ENCODE results near the gene PLCL1.
A peak's percentile ranks its signal among the peaks of the same experiment; 100 is the strongest.

The PLCL1 gene

GRCh38 chr2:197885126-197885525 is 80.7 kb downstream of the PLCL1 start:
- DNase-seq = no peak

GRCh38 chr2:197885587-197885986 is 81.2 kb downstream of the PLCL1 start:
- DNase-seq = no peak

- DNase-seq = no peak
Observed at GRCh38 chr2:197888321-197888720, 83.9 kb downstream of the PLCL1 start.

GRCh38 chr2:197889041-197889440 is 84.6 kb downstream of the PLCL1 start:
- peak in 3 of 51 donors; percentile 2 to 23 (median 10) for DNase-seq

- DNase-seq = no peak
Observed at GRCh38 chr2:197890168-197890567, 85.8 kb downstream of the PLCL1 start.

GRCh38 chr2:197891897-197892442 is 87.6 kb downstream of the PLCL1 start:
- no peak for DNase-seq

GRCh38 chr2:197893403-197894177 is 89.2 kb downstream of the PLCL1 start:
- no peak for DNase-seq

GRCh38 chr2:197894751-197895274 is 90.4 kb downstream of the PLCL1 start:
- DNase-seq = no peak

GRCh38 chr2:197897960-197898678 is 93.7 kb downstream of the PLCL1 start:
- DNase-seq = no peak

GRCh38 chr2:197904446-197904845 is 100.1 kb downstream of the PLCL1 start:
- no peak for DNase-seq

GRCh38 chr2:197908156-197908555 is 103.8 kb downstream of the PLCL1 start:
- DNase-seq = no peak

GRCh38 chr2:197908990-197909776 is 104.8 kb downstream of the PLCL1 start:
- DNase-seq = peak in 1 of 51 donors; percentile 26

- DNase-seq = no peak
Observed at GRCh38 chr2:197911667-197912066, 107.3 kb downstream of the PLCL1 start.

- no peak for DNase-seq
Observed at GRCh38 chr2:197913084-197913483, 108.7 kb downstream of the PLCL1 start.

- DNase-seq = no peak
Observed at GRCh38 chr2:197914778-197915177, 110.4 kb downstream of the PLCL1 start.

GRCh38 chr2:197915548-197916265 is 111.3 kb downstream of the PLCL1 start:
- DNase-seq = no peak

GRCh38 chr2:197919487-197919886 is 115.1 kb downstream of the PLCL1 start:
- no peak for DNase-seq

- DNase-seq = no peak
Observed at GRCh38 chr2:197920088-197920487, 115.7 kb downstream of the PLCL1 start.

- DNase-seq = no peak
Observed at GRCh38 chr2:197920592-197921201, 116.3 kb downstream of the PLCL1 start.

GRCh38 chr2:197924483-197924882 is 120.1 kb downstream of the PLCL1 start:
- DNase-seq = no peak
